SK-N-SH (cell line): Measurements from ENCODE around the gene DCLK3. TPM values are rescaled to one million over a fixed set of nuclear protein-coding genes. Genes with fewer than 3 reads are reported as not detected.

ENCODE experiments used
- CTCF ChIA-PET: fragments of 300-600, 350-600 bp; formaldehyde crosslinking; extraction: SDS; loops from one replicate; lab custom pipeline; 2021; lab: Yijun Ruan, JAX
- POLR2A ChIA-PET: fragments of 350-600 bp; sonication (Branson Sonifier 250); formaldehyde crosslinking; extraction: SDS; loops from one replicate; lab custom pipeline; 2020; ENCODE audit warnings: antibody characterized with exemption, inconsistent platforms; lab: Yijun Ruan, JAX
- DNase-seq: peaks from one replicate; pipeline ENCODE4 v3.0.0; 2012
- H2AFZ ChIP-seq: fragments of 200-600 bp; sonication (generic); 2 replicates; pipeline ENCODE4 v1.8.1; 2016; ENCODE audit warnings: antibody characterized with exemption, mild to moderate bottlenecking, low read depth
- H3F3A ChIP-seq: fragments of 200-600 bp; sonication (generic); replicated peaks from 2 replicates; pipeline ENCODE3; 2016; ENCODE audit warnings: antibody characterized with exemption, mild to moderate bottlenecking; ENCODE audit not compliant: insufficient read depth
- H3K27ac ChIP-seq, 2 experiments: fragments of 200-500 bp in 1 of 2; fragments of 200-600 bp in 1 of 2; sonication (Bioruptor generic) in 1 of 2; sonication (generic), shearing (Covaris generic) in 1 of 2; 2 replicates each; pipeline versions ENCODE4 v1.5.1 to v1.6.1; 2014 to 2016; ENCODE audit warnings: low read depth in 2 of 2, inconsistent platforms in 1 of 2, low read length in 1 of 2, mild to moderate bottlenecking in 1 of 2, mixed read lengths in 1 of 2
- H3K27me3 ChIP-seq: fragments of 200-600 bp; sonication (generic), shearing (Covaris generic); 2 replicates; pipeline ENCODE4 v1.6.1; 2016; ENCODE audit warnings: mixed run types; ENCODE audit not compliant: insufficient read depth
- H3K36me3 ChIP-seq, 2 experiments: fragments of 200-500 bp in 1 of 2; fragments of 200-600 bp in 1 of 2; sonication (Bioruptor generic) in 1 of 2; sonication (generic) in 1 of 2; replicated peaks in 1 of 2; 2 replicates each; pipeline versions ENCODE3 to v1.5.1; 2014 to 2016; ENCODE audit warnings: low read length in 1 of 2, mild to moderate bottlenecking in 1 of 2; ENCODE audit not compliant: insufficient read depth in 2 of 2, control insufficient read depth in 1 of 2
- H3K4me1 ChIP-seq, 2 experiments: fragments of 200-500 bp in 1 of 2; fragments of 200-600 bp in 1 of 2; sonication (Bioruptor generic) in 1 of 2; sonication (generic), shearing (Covaris generic) in 1 of 2; 2 replicates each; pipeline versions ENCODE4 v1.5.1 to v1.6.1; 2014 to 2016; ENCODE audit warnings: low read depth in 1 of 2, low read length in 1 of 2, mixed run types in 1 of 2; ENCODE audit not compliant: insufficient read depth in 2 of 2, control insufficient read depth in 1 of 2
- H3K4me2 ChIP-seq: fragments of 200-600 bp; sonication (generic), shearing (Covaris generic); 2 replicates; pipeline ENCODE4 v1.6.1; 2017; ENCODE audit warnings: mixed run types
- H3K4me3 ChIP-seq, 2 experiments: fragments of 200-500 bp in 1 of 2; fragments of 200-600 bp in 1 of 2; sonication (Bioruptor generic) in 1 of 2; sonication (generic), shearing (Covaris generic) in 1 of 2; 2 replicates each; pipeline versions ENCODE4 v1.5.1 to v1.8.1; 2014 to 2016; ENCODE audit warnings: low read depth in 2 of 2, inconsistent platforms in 1 of 2, low read length in 1 of 2, mild to moderate bottlenecking in 1 of 2, mixed read lengths in 1 of 2, moderate library complexity in 1 of 2
- H3K79me2 ChIP-seq: fragments of 200-600 bp; sonication (generic); 2 replicates; pipeline ENCODE4 v1.8.1; 2017; ENCODE audit warnings: mild to moderate bottlenecking; ENCODE audit not compliant: insufficient read depth
- H3K9ac ChIP-seq: fragments of 200-600 bp; sonication (generic); 2 replicates; pipeline ENCODE4 v1.6.1; 2017; ENCODE audit warnings: mixed run types
- H3K9me2 ChIP-seq: fragments of 200-600 bp; sonication (generic); 2 replicates; pipeline ENCODE4 v1.6.1; 2017; ENCODE audit warnings: mixed run types
- H3K9me3 ChIP-seq: fragments of 200-600 bp; sonication (generic); 2 replicates; pipeline ENCODE4 v1.6.1; 2017; ENCODE audit warnings: mixed run types, mild to moderate bottlenecking, moderate library complexity
- H4K20me1 ChIP-seq: fragments of 200-600 bp; sonication (generic); 2 replicates; pipeline ENCODE4 v1.6.1; 2017; ENCODE audit warnings: mild to moderate bottlenecking, mixed run types; ENCODE audit not compliant: insufficient read depth
- CTCF ChIP-seq: fragments of 200-600 bp; sonication (generic); IDR thresholded peaks from 2 replicates; pipeline ENCODE4 v1.6.1; 2017; ENCODE audit warnings: antibody characterized with exemption, mild to moderate bottlenecking, moderate library complexity
- EZH2phosphoT487 ChIP-seq: fragments of 200-600 bp; sonication (generic); IDR thresholded peaks from 2 replicates; pipeline ENCODE4 v1.6.1; 2017; ENCODE audit warnings: low read depth, mixed run types, mild to moderate bottlenecking, antibody characterized with exemption, moderate library complexity, borderline replicate concordance
- FOSL2 ChIP-seq: IDR thresholded peaks from 2 replicates; pipeline ENCODE4 v1.4.0; 2012; ENCODE audit warnings: low read depth, mild to moderate bottlenecking, moderate library complexity, borderline replicate concordance
- FOXJ3 ChIP-seq: sonication (generic); formaldehyde crosslinking; IDR thresholded peaks from 2 replicates; pipeline ENCODE4 v1.5.1; 2020; ENCODE audit warnings: mild to moderate bottlenecking, missing genetic modification reagents
- FOXM1 ChIP-seq: IDR thresholded peaks from 2 replicates; pipeline ENCODE4 v1.4.0; 2012; ENCODE audit warnings: low read depth, mild to moderate bottlenecking
- GATA2 ChIP-seq: sonication (generic); formaldehyde crosslinking; IDR thresholded peaks from 2 replicates; pipeline ENCODE4 v1.5.0; 2020; ENCODE audit warnings: mild to moderate bottlenecking, missing genetic modification reagents
- IRF3 ChIP-seq: fragments of 150-350 bp; IDR thresholded peaks from 2 replicates; pipeline ENCODE4 v1.6.1; 2016; ENCODE audit warnings: mild to moderate bottlenecking, low read depth, low read length
- MAX ChIP-seq: IDR thresholded peaks from 2 replicates; pipeline ENCODE4 v1.4.0; 2012; ENCODE audit warnings: low read depth
- NFIC ChIP-seq: IDR thresholded peaks from 2 replicates; pipeline ENCODE4 v1.4.0; 2012; ENCODE audit warnings: borderline replicate concordance
- POLR2AphosphoS5 ChIP-seq: IDR thresholded peaks from 2 replicates; pipeline ENCODE4 v1.6.1; 2012; ENCODE audit warnings: low read depth, low read length
- RAD21 ChIP-seq: IDR thresholded peaks from 2 replicates; pipeline ENCODE4 v1.6.1; 2012; ENCODE audit warnings: mild to moderate bottlenecking, low read length
- RCOR1 ChIP-seq: fragments of 150-350 bp; IDR thresholded peaks from 2 replicates; pipeline ENCODE4 v1.6.1; 2017; ENCODE audit warnings: antibody characterized with exemption, low read length
- RFX5 ChIP-seq: IDR thresholded peaks from 2 replicates; pipeline ENCODE4 v1.6.1; 2012; ENCODE audit warnings: mild to moderate bottlenecking, improper control_type of control experiment, low read length
- RXRA ChIP-seq: IDR thresholded peaks from 2 replicates; pipeline ENCODE4 v1.4.0; 2012; ENCODE audit warnings: low read depth, mild to moderate bottlenecking, borderline replicate concordance
- SIN3A ChIP-seq: IDR thresholded peaks from 2 replicates; pipeline ENCODE4 v1.6.1; 2012; ENCODE audit warnings: low read depth, mild to moderate bottlenecking, low read length, moderate library complexity, borderline replicate concordance
- TAF1 ChIP-seq: IDR thresholded peaks from 2 replicates; pipeline ENCODE4 v1.6.1; 2012; ENCODE audit warnings: low read depth, mild to moderate bottlenecking, low read length, moderate library complexity, borderline replicate concordance
- TCF12 ChIP-seq: IDR thresholded peaks from 2 replicates; pipeline ENCODE4 v1.4.0; 2012
- YY1 ChIP-seq: IDR thresholded peaks from 2 replicates; pipeline ENCODE4 v1.4.0; 2012; ENCODE audit warnings: low read depth, mild to moderate bottlenecking
- ZBTB33 ChIP-seq: IDR thresholded peaks from 2 replicates; pipeline ENCODE4 v1.4.0; 2012; ENCODE audit warnings: low read depth, borderline replicate concordance
- WGBS: methylation state at CpG from one replicate; pipeline ENCODE4 v1.1.6; 2017; ENCODE audit warnings: low lambda C conversion rate; 5-methylcytosine and 5-hydroxymethylcytosine counted together
- polyA plus RNA-seq, 3 experiments: library from polyadenylated mRNA; depleted of rRNA; stranded (reverse); fragments of >200 nt; gene quantifications; 2 replicates each; pipeline ENCODE4 v1.2.3, GENCODE V29; 2012

Gene DCLK3
- polyA plus RNA-seq, 1 of the 3 experiments (the other 2 are of a cell fraction): not detected

- no peaks in the 10 kb centered on the region for H3K9me3 ChIP-seq
- no peak overlapping the region for H3K9ac ChIP-seq
- DNase-seq: no peak
- no peaks in the 10 kb centered on the region; a peak in 1 of 4 replicates for H3K4me1 ChIP-seq
- H3K4me2 ChIP-seq: no peak overlapping the region
- no peak overlapping the region for H3K27ac ChIP-seq
- ChIA-PET POLR2A (no interaction called here), CTCF (interaction anchor here (0.8 to 4.3 kb wide), 6 partner anchors 9 to 749 kb away, joined by 3 to 12 read pairs (median 6); no protein-coding TSS in a partner anchor)
- TF ChIP-seq FOXM1 (no peak), CTCF (peak; percentile 42; the same call in 1 of the 2 replicates), NFIC (no peak)
- no peak overlapping the region for H2AFZ ChIP-seq
- H3F3A ChIP-seq: no peaks in the 10 kb centered on the region
- H3K9me2 ChIP-seq: no peaks in the 10 kb centered on the region
- H3K27me3 ChIP-seq: no peaks in the 10 kb centered on the region
- H3K4me3 ChIP-seq: no peak overlapping the region
- no peaks in the 10 kb centered on the region for H3K36me3 ChIP-seq
- no peaks in the 10 kb centered on the region for H4K20me1 ChIP-seq
- WGBS: 28% methylated on average over 5 of the region's 5 CpGs
- no peaks in the 10 kb centered on the region for H3K79me2 ChIP-seq
Observed at GRCh38 chr3:36714343-36715086, 49.8 kb downstream of the DCLK3 start.

- no peak overlapping the region for H2AFZ ChIP-seq
- TF ChIP-seq YY1 (no peak), RFX5 (no peak), RAD21 (no peak), FOXJ3 (CRISPR knock-in tag) (no peak), RXRA (no peak), POLR2AphosphoS5 (no peak), TAF1 (no peak), ZBTB33 (no peak), IRF3 (no peak), FOXM1 (no peak), RCOR1 (no peak), GATA2 (CRISPR knock-in tag) (no peak), SIN3A (no peak), EZH2phosphoT487 (no peak), TCF12 (no peak), MAX (no peak), FOSL2 (no peak)
- no peaks in the 10 kb centered on the region for H3K9me2 ChIP-seq
- WGBS: 87% methylated on average over 4 of the region's 4 CpGs
- H3F3A ChIP-seq: no peaks in the 10 kb centered on the region
- DNase-seq: no peak
- ChIA-PET POLR2A (no interaction called here), CTCF (interaction anchor here (0.8 to 4.3 kb wide), 6 partner anchors 9 to 748 kb away, joined by 3 to 12 read pairs (median 6); no protein-coding TSS in a partner anchor)
- H3K4me1 ChIP-seq: no peaks in the 10 kb centered on the region; a peak in 1 of 4 replicates
- H3K4me2 ChIP-seq: no peak overlapping the region
- H3K27ac ChIP-seq: no peak overlapping the region
- no peaks in the 10 kb centered on the region for H4K20me1 ChIP-seq
- no peaks in the 10 kb centered on the region for H3K9me3 ChIP-seq
- H3K27me3 ChIP-seq: no peaks in the 10 kb centered on the region
- no peaks in the 10 kb centered on the region for H3K36me3 ChIP-seq
- no peaks in the 10 kb centered on the region for H3K79me2 ChIP-seq
- no peak overlapping the region for H3K4me3 ChIP-seq
- no peak overlapping the region for H3K9ac ChIP-seq
Observed at GRCh38 chr3:36713904-36714303, 50.4 kb downstream of the DCLK3 start.
